HG02885 (cell line): Measurements from ENCODE around the gene RABGEF1.
"Not testable (repeated sequence)": the region's sequence is repeated elsewhere in the genome, so short reads cannot be mapped to it uniquely, and the experiment has no call there.

ENCODE experiments used
- ATAC-seq: cut with Tn5 transposase; IDR thresholded peaks from one replicate; pipeline ENCODE4 v1.9.1; 2021; ENCODE audit warnings: mild to moderate bottlenecking; ENCODE audit not compliant: unreplicated experiment, poor library complexity

RABGEF1 gene

GRCh38 chr7:66763633-66764355 lies 23.3 kb downstream of the RABGEF1 start:
- ATAC-seq = not testable (repeated sequence)

DNA sequence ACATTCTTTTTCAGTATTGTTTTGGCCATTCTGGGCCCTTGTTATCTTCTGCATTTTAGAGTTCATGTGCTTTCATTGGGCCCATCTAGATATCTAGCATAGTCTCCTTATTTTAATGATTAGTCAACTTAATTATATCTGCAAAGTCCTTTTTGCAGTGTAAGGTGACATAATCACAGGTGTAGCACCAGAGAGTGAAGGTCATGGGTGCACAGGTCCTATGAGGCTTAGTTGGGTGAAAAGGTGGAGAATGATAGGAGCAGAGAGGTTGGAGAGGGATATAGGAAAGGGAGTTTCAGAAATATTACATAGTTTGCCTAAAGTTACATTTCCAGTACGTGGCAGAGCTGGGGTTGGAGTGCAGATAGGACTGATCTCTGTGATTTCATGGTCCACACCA lies 24.4 kb downstream of the RABGEF1 start:
- not testable (repeated sequence) for ATAC-seq

- ATAC-seq = not testable (repeated sequence)
Measured at GRCh38 chr7:66765322-66766025, 24.9 kb downstream of the RABGEF1 start.

- ATAC-seq = no peak
Measured at GRCh38 chr7:66766041-66766440, 25.5 kb downstream of the RABGEF1 start.

- not testable (repeated sequence) for ATAC-seq
Measured at GRCh38 chr7:66767486-66767885, 27.0 kb downstream of the RABGEF1 start.

GRCh38 chr7:66768865-66769832 lies 28.6 kb downstream of the RABGEF1 start:
- no peak for ATAC-seq

DNA sequence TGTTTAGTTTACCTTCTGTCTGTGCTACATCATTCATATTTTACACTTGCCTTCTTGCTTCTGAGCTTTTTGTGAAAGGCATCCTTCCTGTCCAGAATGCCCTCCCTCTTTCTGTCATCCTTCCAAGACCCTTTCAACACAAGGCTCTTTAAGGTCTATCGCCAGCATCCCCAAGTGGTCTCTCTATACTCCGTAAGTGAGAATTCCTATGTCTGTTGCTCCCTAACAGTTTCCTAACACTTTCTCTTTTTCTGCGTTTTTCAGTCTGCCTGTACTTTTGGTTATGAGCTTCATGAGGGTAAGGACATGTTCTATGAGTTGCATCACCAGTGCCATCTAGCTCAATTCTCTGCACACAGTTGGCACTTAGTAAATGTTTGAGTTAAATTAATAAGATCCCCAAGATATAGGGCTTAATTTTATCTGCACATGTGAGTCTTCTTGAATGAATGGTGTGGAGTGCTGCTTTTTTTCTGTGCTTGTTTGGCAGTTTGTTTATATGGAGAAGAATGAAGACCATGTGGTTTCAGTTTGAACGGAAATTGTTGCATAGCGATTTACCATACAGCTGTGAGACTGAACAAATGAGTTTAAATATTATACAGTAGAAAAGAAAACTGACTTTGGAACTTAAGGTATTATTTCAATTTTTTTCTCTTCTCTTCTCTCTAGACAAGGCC lies 29.4 kb downstream of the RABGEF1 start:
- ATAC-seq = no peak

DNA sequence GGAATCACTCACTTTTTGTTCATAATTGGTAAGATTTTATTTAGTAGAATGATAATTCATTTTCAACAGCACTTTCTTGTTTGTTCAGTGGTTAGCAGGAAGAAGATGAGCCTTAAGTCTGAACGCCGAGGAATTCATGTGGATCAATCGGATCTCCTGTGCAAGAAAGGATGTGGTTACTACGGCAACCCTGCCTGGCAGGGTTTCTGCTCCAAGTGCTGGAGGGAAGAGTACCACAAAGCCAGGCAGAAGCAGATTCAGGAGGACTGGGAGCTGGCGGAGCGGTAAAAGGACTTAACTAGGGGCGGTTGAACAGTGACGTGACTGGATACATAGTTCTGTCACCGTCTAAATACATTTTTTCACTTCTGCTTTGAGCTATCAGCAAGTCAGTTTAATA lies 31.3 kb downstream of the RABGEF1 start:
- no peak for ATAC-seq

- ATAC-seq = not testable (repeated sequence)
Measured at GRCh38 chr7:66773744-66774143, 33.2 kb downstream of the RABGEF1 start.

DNA sequence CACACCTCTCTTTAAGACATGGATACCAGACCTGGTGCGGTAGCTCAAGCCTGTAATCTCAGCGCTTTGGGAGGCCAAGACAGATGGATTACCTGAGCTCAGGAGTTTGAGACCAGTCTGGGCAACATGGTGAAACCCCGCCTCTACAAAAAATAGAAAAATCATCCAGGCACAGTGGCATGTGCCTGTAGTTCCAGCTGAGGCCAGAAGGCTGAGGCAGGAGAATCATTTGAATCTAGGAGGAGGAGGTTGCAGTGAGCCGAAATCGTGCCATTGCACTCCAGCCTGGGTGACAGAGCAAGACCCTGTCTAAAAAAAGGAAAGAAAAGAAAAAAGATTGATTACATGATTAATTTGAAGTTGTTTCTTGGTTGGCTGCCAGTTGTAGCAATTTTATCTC lies 35.9 kb downstream of the RABGEF1 start:
- ATAC-seq = not testable (repeated sequence)

GRCh38 chr7:66776800-66777442 lies 36.4 kb downstream of the RABGEF1 start:
- ATAC-seq = no peak

DNA sequence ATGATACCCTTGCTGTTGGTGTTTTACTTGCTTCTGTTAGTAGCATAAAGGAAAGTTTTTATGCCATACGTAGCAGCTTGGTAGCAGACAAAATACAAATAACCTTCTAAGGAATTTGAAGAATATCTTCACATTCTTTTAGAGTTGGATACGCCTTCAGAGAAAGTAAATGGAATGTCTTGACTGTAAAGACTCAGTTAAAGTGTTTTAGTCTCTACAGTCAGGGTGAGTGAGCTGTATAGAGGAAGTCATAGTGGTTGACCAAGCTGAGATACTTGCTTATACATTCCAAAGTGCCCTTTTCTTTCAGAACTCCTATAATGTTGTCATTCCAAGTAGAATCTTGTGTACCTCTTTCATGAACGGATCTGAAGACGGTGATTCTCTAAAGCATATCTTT lies 37.7 kb downstream of the RABGEF1 start:
- ATAC-seq = no peak

DNA sequence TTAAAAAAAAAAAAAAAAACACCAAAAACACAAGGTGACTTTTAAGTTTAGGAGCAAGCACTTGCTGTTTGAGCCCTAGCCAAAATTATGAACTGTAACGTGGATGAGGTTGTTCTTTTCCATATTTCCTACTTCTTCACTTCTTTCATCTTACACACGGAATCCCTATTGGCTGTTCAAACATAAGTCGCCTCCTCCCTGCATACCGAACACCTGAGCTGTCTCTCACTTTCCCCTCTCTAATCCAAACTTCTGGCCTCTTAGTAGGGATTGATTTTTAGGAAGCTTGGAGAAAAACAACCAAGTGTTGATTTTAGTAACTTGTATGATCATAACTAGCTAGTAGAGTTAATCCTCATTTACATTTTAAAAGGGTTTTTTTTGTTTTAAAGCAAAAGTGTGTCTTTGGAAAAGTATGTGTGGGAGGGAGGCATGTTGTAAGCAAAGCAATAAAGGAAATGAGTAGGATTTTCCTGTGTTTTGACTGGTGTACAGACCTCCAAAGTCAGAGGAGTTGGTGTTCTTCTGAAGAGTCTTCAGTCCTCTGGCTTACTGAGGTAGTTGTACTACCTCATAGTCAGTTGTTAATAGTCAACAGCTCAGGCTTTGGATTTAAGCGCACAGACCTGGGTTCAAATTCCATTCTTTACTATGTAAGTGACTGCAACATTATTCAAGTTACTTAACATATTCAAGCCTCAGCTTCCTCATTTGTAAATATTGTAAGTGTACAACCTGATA lies 39.3 kb downstream of the RABGEF1 start:
- no peak for ATAC-seq

DNA sequence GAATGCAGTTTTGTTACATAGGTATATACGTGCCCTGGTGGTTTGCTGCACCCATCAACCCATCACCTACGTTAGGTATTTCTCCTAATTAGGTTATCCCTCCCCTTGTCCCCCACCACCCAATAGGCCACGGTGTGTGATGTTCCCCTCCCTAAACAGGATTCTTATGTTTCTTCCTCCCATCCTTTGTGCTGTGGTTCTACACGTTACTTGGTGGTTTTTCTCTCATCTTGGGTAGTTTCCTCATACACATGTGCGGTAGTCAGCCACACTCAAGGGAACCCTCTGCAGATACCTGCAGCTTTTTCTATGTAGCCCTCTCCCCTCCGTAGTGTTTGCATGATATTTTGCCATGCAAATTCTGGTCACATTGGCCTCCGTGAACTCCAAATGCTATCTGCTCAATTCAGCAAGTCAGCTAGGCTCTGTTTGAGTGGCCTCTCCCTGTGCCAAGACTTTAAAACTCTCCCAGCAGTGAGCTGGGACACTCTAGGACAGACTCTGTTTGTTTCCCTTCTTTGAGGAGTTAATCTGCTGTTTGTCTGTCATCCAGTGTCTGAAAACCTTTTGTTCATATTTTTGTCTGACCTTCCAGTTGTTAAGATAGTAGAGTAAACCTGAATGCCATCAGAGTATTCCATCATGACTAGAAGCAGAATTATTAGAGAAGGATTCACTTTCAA lies 41.0 kb downstream of the RABGEF1 start:
- no peak for ATAC-seq

GRCh38 chr7:66782875-66783274 lies 42.3 kb downstream of the RABGEF1 start:
- not testable (repeated sequence) for ATAC-seq

GRCh38 chr7:66783887-66784595 lies 43.5 kb downstream of the RABGEF1 start:
- not testable (repeated sequence) for ATAC-seq

DNA sequence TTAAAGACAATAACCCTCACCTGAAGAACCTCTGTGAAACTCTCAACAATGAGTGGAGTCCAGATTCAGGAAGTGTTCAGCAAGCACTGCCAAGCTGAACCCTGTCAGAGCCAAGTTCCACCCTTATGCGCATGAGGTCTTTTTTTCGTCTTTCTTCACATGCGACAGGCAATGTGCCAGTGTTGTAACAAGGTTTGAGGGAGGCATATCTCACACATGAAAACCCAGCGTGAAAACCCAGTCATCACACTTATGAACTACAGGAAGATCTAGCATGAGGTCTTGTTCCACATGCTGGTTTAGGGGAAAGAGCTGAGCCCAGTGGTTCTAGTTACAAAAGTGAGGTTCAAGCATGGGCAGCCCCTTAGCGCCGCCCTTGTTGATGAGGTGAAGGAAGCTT lies 49.7 kb downstream of the RABGEF1 start:
- no peak for ATAC-seq

- no peak for ATAC-seq
Measured at GRCh38 chr7:66790725-66791124, 50.2 kb downstream of the RABGEF1 start.
